HG02588 (cell line): ENCODE data around the gene TTYH3.
A peak's percentile ranks its signal among the peaks of the same experiment; 100 is the strongest.
"Not testable (repeated sequence)": the region's sequence is repeated elsewhere in the genome, so short reads cannot be mapped to it uniquely, and the experiment has no call there.

Experiments used
- ATAC-seq: cut with Tn5 transposase; IDR thresholded peaks from one replicate; pipeline ENCODE4 v1.9.1; 2021; ENCODE audit warnings: mild to moderate bottlenecking, moderate library complexity; ENCODE audit not compliant: unreplicated experiment

TTYH3 gene

DNA sequence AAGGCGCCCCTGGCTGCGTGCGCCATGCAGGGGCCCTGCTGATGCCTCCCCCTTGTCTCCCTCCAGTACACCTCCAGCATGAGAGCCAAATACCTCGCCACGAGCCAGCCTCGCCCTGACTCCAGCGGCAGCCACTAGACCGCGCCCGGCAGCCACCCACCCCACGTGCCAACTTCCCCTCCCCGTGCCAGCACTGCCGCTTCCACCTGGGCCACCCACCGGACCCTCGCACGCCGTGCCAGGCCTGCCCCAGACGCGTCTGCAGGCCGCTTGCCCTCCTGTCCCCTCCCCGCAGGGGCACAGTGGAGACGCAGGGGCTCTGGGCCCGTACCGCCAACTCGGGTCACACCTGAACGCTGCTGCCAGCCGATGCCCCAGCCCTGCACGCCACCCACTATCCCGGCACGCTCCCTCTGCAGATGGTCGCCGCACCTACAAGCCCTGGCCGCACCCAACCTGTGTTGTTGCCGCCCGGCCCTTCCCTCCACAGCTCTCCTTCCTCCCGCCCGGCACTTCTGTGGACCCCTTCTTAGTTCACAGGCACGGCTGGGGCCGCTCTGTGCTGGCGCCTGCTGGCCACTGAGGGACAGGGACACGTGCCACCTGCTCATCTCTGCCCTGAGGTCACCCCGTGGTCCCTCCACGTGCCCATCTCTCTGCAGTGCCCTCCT is 30.0 kb downstream of the TTYH3 start:
- no peak for ATAC-seq

GRCh38 chr7:2662273-2663120 is 30.7 kb downstream of the TTYH3 start:
- ATAC-seq: no peak

GRCh38 chr7:2663121-2663886 is 31.5 kb downstream of the TTYH3 start:
- no peak for ATAC-seq

DNA sequence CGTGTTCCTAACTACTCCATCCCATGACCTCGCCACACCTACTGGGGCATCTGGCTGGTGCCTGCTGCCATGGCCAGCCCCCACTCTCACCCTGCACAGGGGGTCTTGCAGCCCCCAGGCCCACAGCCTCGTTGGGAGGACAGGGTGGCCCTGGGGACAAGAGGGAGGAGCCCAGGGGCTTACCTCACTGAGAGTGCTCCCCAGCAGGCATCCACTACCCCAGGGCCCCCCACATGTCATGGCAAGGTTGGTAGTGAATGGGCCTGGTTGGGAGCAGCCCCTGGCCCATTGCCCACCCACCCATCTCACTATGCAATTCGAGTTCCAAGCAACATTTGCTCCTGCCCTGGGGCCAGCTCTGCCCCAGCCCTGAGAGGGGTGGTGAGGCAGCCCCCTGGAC is 32.2 kb downstream of the TTYH3 start:
- ATAC-seq: no peak

- no peak for ATAC-seq
These were observed 33.6 kb downstream of the TTYH3 start for GRCh38 chr7:2665359-2665791.

DNA sequence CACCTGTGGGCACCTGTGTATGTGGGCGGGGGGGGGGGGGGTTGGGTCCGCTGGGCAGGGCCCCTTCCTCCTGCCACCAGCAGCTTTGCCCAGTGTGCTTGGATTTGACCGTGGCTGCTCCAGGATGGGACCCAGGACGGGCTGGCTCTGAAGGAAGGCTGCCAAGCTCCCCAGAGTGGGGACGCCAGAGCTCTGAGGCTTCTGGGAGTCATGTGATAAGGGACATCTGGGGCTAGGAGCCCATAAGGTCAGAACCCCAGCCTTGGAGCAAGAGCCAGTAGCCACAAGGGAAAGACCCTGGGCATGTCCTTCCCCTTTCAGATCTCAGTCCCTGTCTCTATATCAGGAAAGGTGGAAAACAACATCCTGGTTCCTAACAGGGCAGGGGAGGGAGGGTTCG is 34.4 kb downstream of the TTYH3 start:
- ATAC-seq: no peak

DNA sequence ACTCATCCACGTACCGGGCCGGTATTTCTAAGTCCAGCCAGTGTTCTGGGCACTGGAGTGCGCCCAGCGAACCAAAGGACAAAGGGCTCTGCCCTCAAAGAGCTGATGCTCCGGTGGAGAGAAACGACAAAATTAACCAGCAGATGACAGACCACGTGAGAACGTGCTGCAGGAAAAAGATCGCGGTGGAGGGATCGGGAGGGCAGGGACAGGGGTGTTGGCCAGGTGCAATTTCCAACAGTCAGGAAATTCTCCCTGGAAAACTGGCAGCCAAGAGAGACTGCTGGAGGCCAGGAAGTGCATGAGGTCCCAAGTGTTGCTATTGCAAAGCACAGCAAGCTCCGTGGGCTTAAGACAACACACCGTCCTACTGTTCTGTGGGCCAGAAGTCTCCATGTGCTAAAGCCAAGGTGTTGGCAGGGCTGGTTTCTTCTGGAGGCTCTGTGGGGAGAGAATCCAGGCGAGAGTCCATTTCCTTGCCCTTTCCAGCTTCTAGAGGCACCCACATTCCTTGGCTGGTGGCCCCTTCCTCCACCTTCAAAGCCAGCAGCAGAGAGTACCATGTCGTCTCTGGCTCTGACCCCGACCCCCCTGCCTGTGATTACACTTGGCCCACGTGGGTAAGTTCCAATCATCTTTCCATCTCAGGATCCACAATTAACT is 34.9 kb downstream of the TTYH3 start:
- no peak for ATAC-seq

DNA sequence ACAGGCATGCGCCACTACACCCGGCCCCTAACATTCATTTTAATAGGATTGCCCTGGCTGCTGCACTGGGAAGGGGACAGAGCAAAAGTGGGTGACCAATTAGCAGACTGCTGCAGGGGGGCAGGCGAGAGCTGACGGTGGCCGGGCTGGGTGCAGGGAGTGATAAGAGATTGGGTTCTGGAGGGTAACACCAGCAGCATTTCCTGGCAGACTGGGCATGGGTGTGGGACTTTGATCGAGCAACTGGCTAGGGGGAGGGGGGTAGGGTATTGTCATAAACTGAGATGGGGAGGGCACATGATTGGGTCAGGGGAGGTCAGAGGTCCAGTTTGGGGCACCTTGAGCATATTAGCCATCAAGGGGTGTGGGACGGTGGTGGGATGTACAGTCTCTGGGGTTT is 36.1 kb downstream of the TTYH3 start:
- ATAC-seq: no peak

GRCh38 chr7:2668401-2668800 is 36.6 kb downstream of the TTYH3 start:
- no peak for ATAC-seq

DNA sequence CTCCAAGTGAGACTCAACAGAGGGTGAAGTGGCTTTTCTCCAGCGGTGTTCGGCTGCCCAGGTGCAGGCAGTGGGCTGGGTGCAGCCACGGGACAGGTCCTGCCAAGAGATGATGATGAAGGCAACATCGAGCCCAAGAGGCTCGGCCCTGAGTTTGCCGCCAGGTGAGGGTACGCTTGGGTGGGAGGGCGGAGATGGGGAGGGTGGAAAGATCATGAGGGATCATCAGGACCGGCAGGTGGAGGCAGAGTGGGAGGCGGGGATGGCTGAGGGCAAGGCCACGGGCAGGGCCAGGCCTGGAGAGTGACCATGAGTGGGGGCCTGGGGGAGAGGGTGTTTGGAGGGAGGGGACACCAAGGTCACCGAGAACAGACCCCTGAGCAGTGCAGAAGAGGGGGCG is 38.4 kb downstream of the TTYH3 start:
- no peak for ATAC-seq

GRCh38 chr7:2670720-2671391 is 39.1 kb downstream of the TTYH3 start:
- peak; percentile 64 for ATAC-seq

GRCh38 chr7:2673214-2673613 is 41.4 kb downstream of the TTYH3 start:
- ATAC-seq: not testable (repeated sequence)

DNA sequence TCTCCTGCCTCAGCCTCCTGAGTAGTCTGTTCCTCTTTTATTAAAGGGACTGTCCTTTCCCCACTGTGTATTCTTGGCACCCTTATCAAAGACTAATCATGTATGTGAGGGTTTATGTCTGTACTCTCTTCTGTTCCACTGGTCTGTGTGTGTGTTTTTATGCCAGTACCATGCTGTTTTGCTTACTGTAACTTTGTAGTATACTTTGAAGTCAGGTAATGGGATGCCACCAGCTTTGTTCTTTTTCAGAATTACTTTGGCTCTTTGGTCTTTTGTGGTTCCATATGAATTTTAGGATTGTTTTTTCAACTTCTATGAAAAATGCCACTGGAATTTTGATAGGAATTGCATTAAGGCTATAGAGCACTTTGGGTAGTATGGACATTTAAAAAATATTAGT is 42.1 kb downstream of the TTYH3 start:
- no peak for ATAC-seq

GRCh38 chr7:2675256-2675764 is 43.5 kb downstream of the TTYH3 start:
- no peak for ATAC-seq

DNA sequence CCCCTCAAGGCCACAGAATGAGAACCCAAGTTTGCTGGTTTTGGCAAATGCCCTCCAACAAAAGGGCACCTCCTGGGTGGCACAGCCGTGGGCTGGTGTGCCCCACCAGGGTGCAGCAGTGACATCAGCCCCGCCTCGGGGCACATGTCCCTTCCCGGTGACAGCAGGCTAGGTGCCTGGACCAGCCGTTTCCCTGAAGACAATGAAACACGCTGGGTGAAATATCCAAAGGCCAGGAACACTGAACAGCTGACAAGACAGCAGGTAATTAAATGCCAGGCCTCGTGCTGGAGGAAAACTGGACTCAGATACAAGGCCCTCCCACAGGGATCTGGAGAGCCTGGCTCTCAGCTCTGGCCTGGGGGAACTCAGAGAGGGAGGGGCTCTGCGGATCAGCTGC is 44.8 kb downstream of the TTYH3 start:
- ATAC-seq: not testable (repeated sequence)

DNA sequence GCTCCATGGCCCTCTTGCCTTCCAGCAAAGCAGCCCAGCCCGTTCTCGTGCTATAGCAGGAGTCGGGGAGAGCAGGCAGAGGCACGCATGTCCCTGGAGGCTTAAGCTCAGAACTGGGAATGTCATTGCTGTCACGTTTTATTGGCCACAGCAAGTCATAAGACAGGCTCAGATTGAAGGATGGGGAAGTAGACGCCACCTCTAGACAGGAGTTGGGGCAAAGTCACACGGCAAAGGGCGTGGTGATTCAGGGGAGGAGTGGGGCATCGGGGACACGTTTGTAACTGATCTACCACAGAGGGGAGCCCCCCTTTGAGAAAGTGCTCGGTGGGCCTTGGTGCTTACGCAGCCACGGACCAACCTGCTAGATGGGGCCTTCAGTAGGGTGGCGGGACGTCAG is 46.7 kb downstream of the TTYH3 start:
- ATAC-seq: not testable (repeated sequence)

GRCh38 chr7:2679135-2680127 is 47.6 kb downstream of the TTYH3 start:
- ATAC-seq: not testable (repeated sequence)

- no peak for ATAC-seq
These were observed 48.5 kb downstream of the TTYH3 start for GRCh38 chr7:2680256-2680655.
